ENCODE measurements around the gene UPK2. TPM values are rescaled to one million over a fixed set of nuclear protein-coding genes. Genes with fewer than 3 reads are reported as not detected.

UPK2 gene
- total and polyA plus RNA-seq, 2 of the 13 experiments (the other 11 are each of a cell fraction or from before 2014, with no cell fraction given): not detected

- TF ChIP-seq REL (CRISPR knock-in tag; conservative IDR thresholded peaks at IDR 0.05): peak; percentile 92
- no peak for TF ChIP-seq CCAR2 (optimal IDR thresholded peaks at IDR 0.05; ENCODE audit: low read depth, low read length)
- TF ChIP-seq ZNF878 (CRISPR knock-in tag; IDR thresholded peaks at IDR 0.05): no peak
- no peak for TF ChIP-seq ZBTB44 (CRISPR knock-in tag; IDR thresholded peaks at IDR 0.05)
- TF ChIP-seq ZNF761 (CRISPR knock-in tag; conservative IDR thresholded peaks at IDR 0.05): no peak
- no peak for TF ChIP-seq CAMTA2 (CRISPR knock-in tag; IDR thresholded peaks at IDR 0.05; ENCODE audit: borderline replicate concordance)
- TF ChIP-seq HDAC1 (CRISPR knock-in tag; IDR thresholded peaks at IDR 0.05): no peak; the same call in none of the 2 replicates
- no peak for TF ChIP-seq ZNF230 (CRISPR knock-in tag; IDR thresholded peaks at IDR 0.05)
- no peak for TF ChIP-seq NFATC3 (CRISPR knock-in tag; IDR thresholded peaks at IDR 0.05)
- TF ChIP-seq, protein P1, sequence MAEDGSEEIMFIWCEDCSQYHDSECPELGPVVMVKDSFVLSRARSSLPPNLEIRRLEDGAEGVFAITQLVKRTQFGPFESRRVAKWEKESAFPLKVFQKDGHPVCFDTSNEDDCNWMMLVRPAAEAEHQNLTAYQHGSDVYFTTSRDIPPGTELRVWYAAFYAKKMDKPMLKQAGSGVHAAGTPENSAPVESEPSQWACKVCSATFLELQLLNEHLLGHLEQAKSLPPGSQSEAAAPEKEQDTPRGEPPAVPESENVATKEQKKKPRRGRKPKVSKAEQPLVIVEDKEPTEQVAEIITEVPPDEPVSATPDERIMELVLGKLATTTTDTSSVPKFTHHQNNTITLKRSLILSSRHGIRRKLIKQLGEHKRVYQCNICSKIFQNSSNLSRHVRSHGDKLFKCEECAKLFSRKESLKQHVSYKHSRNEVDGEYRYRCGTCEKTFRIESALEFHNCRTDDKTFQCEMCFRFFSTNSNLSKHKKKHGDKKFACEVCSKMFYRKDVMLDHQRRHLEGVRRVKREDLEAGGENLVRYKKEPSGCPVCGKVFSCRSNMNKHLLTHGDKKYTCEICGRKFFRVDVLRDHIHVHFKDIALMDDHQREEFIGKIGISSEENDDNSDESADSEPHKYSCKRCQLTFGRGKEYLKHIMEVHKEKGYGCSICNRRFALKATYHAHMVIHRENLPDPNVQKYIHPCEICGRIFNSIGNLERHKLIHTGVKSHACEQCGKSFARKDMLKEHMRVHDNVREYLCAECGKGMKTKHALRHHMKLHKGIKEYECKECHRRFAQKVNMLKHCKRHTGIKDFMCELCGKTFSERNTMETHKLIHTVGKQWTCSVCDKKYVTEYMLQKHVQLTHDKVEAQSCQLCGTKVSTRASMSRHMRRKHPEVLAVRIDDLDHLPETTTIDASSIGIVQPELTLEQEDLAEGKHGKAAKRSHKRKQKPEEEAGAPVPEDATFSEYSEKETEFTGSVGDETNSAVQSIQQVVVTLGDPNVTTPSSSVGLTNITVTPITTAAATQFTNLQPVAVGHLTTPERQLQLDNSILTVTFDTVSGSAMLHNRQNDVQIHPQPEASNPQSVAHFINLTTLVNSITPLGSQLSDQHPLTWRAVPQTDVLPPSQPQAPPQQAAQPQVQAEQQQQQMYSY (CRISPR knock-in tag; IDR thresholded peaks at IDR 0.05): no peak
- TF ChIP-seq ARNT (IDR thresholded peaks at IDR 0.05): no peak
- TF ChIP-seq RFX3 (CRISPR knock-in tag; IDR thresholded peaks at IDR 0.05): no peak
- no peak for TF ChIP-seq ZNF136 (CRISPR knock-in tag; IDR thresholded peaks at IDR 0.05; ENCODE audit: low read depth)
- TF ChIP-seq PATZ1 (CRISPR knock-in tag; IDR thresholded peaks at IDR 0.05): peak; percentile 84
- peak; percentile 42; the same call in 1 of the 2 replicates for TF ChIP-seq CHD4 (IDR thresholded peaks at IDR 0.05; ENCODE audit: borderline replicate concordance, low read length)
- TF ChIP-seq JUNB (CRISPR knock-in tag; IDR thresholded peaks at IDR 0.05; ENCODE audit: borderline replicate concordance): no peak
- TF ChIP-seq ZNF431 (CRISPR knock-in tag; IDR thresholded peaks at IDR 0.05; ENCODE audit: borderline replicate concordance, low read depth): no peak
- TF ChIP-seq HNF4G (IDR thresholded peaks at IDR 0.05; ENCODE audit: borderline replicate concordance, low read depth, low read length): no peak
- TF ChIP-seq HNF4G (CRISPR knock-in tag; IDR thresholded peaks at IDR 0.05; ENCODE audit: borderline replicate concordance, low read depth): no peak
- TF ChIP-seq MTA1 (CRISPR knock-in tag; IDR thresholded peaks at IDR 0.05; ENCODE audit: borderline replicate concordance): no peak
- TF ChIP-seq TRIM24 (CRISPR knock-in tag; IDR thresholded peaks at IDR 0.05): no peak
- TF ChIP-seq SNRNP70 (IDR thresholded peaks at IDR 0.05; ENCODE audit: low read depth, low read length): no peak
- TF ChIP-seq SNAI1 (CRISPR knock-in tag; IDR thresholded peaks at IDR 0.05; ENCODE audit: borderline replicate concordance): no peak
- no peak for TF ChIP-seq MBNL3 (CRISPR knock-in tag; conservative IDR thresholded peaks at IDR 0.05)
These were observed 45.6 kb upstream of the UPK2 start (continued) for GRCh38 chr11:118910309-118911112.

Data from HepG2 (cell line).